Sigmoid colon (tissue), 4 donors: ENCODE measurements around the gene TNFSF9.

ENCODE experiments used
- CTCF ChIP-seq, 4 experiments: fragments of 450-650 bp in 3 of 4; fragments of 200-600 bp in 1 of 4; IDR thresholded peaks; one replicate each; pipeline ENCODE4 v1.5.1; 2016 to 2019; ENCODE audit warnings: antibody characterized with exemption in 4 of 4, mild to moderate bottlenecking in 3 of 4, moderate library complexity in 2 of 4
- POLR2AphosphoS5 ChIP-seq, 4 donors: sonication (generic); formaldehyde crosslinking; IDR thresholded peaks; one replicate each; pipeline ENCODE4 v1.6.1; 2017; ENCODE audit warnings: antibody characterized with exemption in 4 of 4

DNA sequence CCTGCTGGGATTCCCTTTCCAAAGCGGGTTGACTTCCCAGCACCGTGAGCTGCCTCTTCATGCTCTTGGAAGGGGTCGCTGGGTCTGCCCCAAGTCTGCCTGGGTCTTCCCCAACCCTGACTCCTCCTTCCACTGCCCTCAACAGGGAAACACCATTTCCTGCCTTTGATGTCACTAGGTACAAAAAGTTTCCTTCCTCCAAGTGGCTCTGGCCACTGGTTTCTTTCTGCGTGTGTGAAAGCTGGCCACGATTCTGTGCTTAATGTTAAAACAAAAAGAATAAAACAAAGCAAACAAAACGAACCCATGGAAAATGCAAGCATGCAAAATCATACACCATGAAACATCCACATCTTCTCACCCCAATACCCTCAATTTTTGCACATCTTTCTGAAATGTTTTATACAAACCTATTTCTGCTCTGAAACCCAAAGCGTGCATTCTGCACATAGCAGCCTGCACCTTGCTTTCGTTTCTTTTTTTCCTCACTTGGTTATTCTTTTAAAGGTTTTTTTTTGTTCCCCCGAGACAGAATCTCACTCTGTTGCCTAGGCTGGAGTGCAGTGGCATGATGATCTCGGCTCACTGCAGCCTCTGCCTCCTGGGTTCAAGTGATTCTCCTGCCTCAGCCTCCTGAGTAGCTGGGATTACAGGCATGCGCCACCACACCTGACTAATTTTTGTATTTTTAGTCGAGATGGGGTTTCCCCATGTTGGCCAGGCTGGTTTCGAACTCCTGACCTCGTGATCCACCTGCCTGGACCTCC lies 12.5 kb upstream of the TNFSF9 start:
- no peak for TF ChIP-seq POLR2AphosphoS5 (IDR thresholded peaks at IDR 0.05)
- TF ChIP-seq CTCF (IDR thresholded peaks at IDR 0.05), result no peak
